Measurements from ENCODE around the gene SUPT20HL2. TPM values are rescaled to one million over a fixed set of nuclear protein-coding genes. Genes with fewer than 3 reads are reported as not detected.
A peak's percentile ranks its signal among the peaks of the same experiment; 100 is the strongest.

The SUPT20HL2 gene
- total and polyA plus RNA-seq, 2 donors (not counting 1 experiment from before 2014, with no cell fraction given): not detected

DNA sequence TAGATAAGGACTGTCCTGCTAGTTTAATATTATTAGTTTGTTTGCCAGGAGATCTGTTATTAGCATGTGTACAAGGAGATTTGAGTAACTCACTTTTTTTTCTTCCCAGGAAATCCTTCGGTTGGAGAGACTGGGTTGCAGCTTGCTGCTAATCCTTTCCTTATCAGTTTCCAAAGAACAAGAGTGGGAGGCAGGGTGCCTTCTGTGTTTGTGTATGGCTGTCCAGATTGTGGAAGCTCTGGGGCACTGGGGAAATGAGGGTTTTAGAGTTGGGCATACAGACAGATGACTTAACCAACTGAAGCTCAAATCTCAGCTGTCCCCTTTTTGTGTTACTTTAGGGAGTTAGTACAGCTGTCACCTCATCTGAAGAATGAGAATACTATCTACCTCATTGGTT is 34.0 kb upstream of the SUPT20HL2 start:
- intact Hi-C loops (cut with micrococcal nuclease): no loop called here
- Histone ChIP-seq H2AFZ (ENCODE audit: insufficient read depth, low read depth, low read length, poor library complexity, severe bottlenecking) (no peak overlapping the region), H3K9ac (ENCODE audit: low read length) (no peak overlapping the region), H3K4me1 (ENCODE audit: control insufficient read depth in 2 of 2, insufficient read depth in 2 of 2, low read length in 2 of 2) (no peaks in the 10 kb centered on the region), H3K4me2 (replicated peaks; ENCODE audit: low read depth, low read length, poor library complexity, severe bottlenecking) (no peak overlapping the region), H4K20me1 (ENCODE audit: control insufficient read depth, insufficient read depth, low read length, poor library complexity, severe bottlenecking) (no peaks in the 10 kb centered on the region), H3K9me3 (ENCODE audit: control extremely low read depth in 1 of 3, control insufficient read depth in 2 of 3, insufficient read depth in 1 of 3, low read length in 2 of 3) (no peaks in the 10 kb centered on the region), H3K36me3 (replicated peaks in 1 of 2; ENCODE audit: control extremely low read depth in 1 of 2, control insufficient read depth in 1 of 2, extremely low read depth in 1 of 2, insufficient read depth in 2 of 2, low read length in 1 of 2) (no peaks in the 10 kb centered on the region), H3K27ac (ENCODE audit: low read length in 2 of 2) (no peak overlapping the region), H3K79me2 (ENCODE audit: control insufficient read depth, insufficient read depth, low read length) (no peaks in the 10 kb centered on the region), H3K27me3 (replicated peaks in 1 of 4; ENCODE audit: control extremely low read depth in 1 of 4, control insufficient read depth in 3 of 4, insufficient read depth in 4 of 4, low read length in 3 of 4) (no peaks in the 10 kb centered on the region), H3K4me3 (ENCODE audit: control extremely low read depth in 1 of 5, extremely low read depth in 1 of 5, insufficient read depth in 1 of 5, low read depth in 2 of 5, low read length in 4 of 5) (no peak overlapping the region)
- DNase-seq (no peak), ATAC-seq (ENCODE audit: low read depth) (no peak)
- WGBS (ENCODE audit: insufficient coverage): no CpG with 5 or more reads among the region's 1 CpG
- Mint-ChIP-seq H3K4me3 (no peak overlapping the region), H3K4me1 (peaks cover 5% of the 10 kb centered on the region), H3K9me3 (ENCODE audit: insufficient read depth) (no peaks in the 10 kb centered on the region), H3K27me3 (no peaks in the 10 kb centered on the region), H3K27ac (no peak overlapping the region)
- POLR2A ChIA-PET: no interaction called here
- CTCF ChIA-PET: interaction anchor here (0.5 kb wide), 1 partner anchor 256 kb away, joined by 3 read pairs; no protein-coding TSS in a partner anchor
- TF ChIP-seq, protein P1, sequence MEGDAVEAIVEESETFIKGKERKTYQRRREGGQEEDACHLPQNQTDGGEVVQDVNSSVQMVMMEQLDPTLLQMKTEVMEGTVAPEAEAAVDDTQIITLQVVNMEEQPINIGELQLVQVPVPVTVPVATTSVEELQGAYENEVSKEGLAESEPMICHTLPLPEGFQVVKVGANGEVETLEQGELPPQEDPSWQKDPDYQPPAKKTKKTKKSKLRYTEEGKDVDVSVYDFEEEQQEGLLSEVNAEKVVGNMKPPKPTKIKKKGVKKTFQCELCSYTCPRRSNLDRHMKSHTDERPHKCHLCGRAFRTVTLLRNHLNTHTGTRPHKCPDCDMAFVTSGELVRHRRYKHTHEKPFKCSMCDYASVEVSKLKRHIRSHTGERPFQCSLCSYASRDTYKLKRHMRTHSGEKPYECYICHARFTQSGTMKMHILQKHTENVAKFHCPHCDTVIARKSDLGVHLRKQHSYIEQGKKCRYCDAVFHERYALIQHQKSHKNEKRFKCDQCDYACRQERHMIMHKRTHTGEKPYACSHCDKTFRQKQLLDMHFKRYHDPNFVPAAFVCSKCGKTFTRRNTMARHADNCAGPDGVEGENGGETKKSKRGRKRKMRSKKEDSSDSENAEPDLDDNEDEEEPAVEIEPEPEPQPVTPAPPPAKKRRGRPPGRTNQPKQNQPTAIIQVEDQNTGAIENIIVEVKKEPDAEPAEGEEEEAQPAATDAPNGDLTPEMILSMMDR (IDR thresholded peaks at IDR 0.05): no peak
- no peak for TF ChIP-seq EZH2 (IDR thresholded peaks at IDR 0.05; ENCODE audit: borderline replicate concordance, insufficient read depth, low read depth, low read length, poor library complexity, severe bottlenecking)

DNA sequence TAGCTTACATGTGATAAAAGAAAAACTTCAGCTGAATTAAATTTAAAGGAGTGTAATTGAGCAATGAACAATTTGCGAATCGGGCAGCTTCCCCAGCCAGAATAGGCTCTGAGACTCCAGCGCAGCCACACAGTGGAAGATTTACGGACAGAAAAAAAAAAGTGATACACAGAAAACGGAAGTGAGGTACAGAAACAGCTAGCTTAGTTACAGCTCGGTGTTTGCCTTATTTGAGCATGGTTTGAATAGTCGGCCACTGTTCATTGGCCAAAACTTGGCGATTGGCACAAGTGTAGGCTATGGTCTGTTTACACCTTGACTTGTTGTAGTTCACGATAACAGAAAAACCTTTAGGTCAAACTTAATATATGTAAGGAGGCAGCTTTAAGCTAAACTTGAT is 29.9 kb upstream of the SUPT20HL2 start:
- ATAC-seq (ENCODE audit: low read depth): no peak

More for the DNA sequence above, 29.9 kb upstream of the SUPT20HL2 start:
- Mint-ChIP-seq H3K9me3 (ENCODE audit: insufficient read depth) (no peaks in the 10 kb centered on the region), H3K4me1 (peaks cover 5% of the 10 kb centered on the region), H3K27ac (no peak overlapping the region), H3K4me3 (peak overlapping the region; percentile 42), H3K27me3 (peaks cover 7% of the 10 kb centered on the region)
- Histone ChIP-seq H3K27ac (ENCODE audit: low read length in 2 of 2) (no peak overlapping the region), H3K27me3 (replicated peaks in 1 of 4; ENCODE audit: control extremely low read depth in 1 of 4, control insufficient read depth in 3 of 4, insufficient read depth in 4 of 4, low read length in 3 of 4) (peaks cover 0 to 4% (median 0%) of the 10 kb centered on the region in 4 experiments), H4K20me1 (ENCODE audit: control insufficient read depth, insufficient read depth, low read length, poor library complexity, severe bottlenecking) (no peaks in the 10 kb centered on the region), H2AFZ (ENCODE audit: insufficient read depth, low read depth, low read length, poor library complexity, severe bottlenecking) (peak overlapping the region; percentile 38), H3K79me2 (ENCODE audit: control insufficient read depth, insufficient read depth, low read length) (no peaks in the 10 kb centered on the region), H3K9ac (ENCODE audit: low read length) (no peak overlapping the region), H3K4me2 (replicated peaks; ENCODE audit: low read depth, low read length, poor library complexity, severe bottlenecking) (peak overlapping the region; percentile 42), H3K4me3 (ENCODE audit: control extremely low read depth in 1 of 5, extremely low read depth in 1 of 5, insufficient read depth in 1 of 5, low read depth in 2 of 5, low read length in 4 of 5) (no peak overlapping the region), H3K9me3 (ENCODE audit: control extremely low read depth in 1 of 3, control insufficient read depth in 2 of 3, insufficient read depth in 1 of 3, low read length in 2 of 3) (no peaks in the 10 kb centered on the region), H3K4me1 (ENCODE audit: control insufficient read depth in 2 of 2, insufficient read depth in 2 of 2, low read length in 2 of 2) (no peaks in the 10 kb centered on the region), H3K36me3 (replicated peaks in 1 of 2; ENCODE audit: control extremely low read depth in 1 of 2, control insufficient read depth in 1 of 2, extremely low read depth in 1 of 2, insufficient read depth in 2 of 2, low read length in 1 of 2) (no peaks in the 10 kb centered on the region)
- TF ChIP-seq, protein P1 (IDR thresholded peaks at IDR 0.05): no peak
- no peak for TF ChIP-seq EZH2 (IDR thresholded peaks at IDR 0.05; ENCODE audit: borderline replicate concordance, insufficient read depth, low read depth, low read length, poor library complexity, severe bottlenecking)
- CTCF ChIA-PET: no interaction called here
- intact Hi-C loops (cut with micrococcal nuclease): no loop called here
- peak; percentile 21 for DNase-seq
- POLR2A ChIA-PET: no interaction called here
- WGBS (ENCODE audit: insufficient coverage): 11% methylated on average over 4 of the region's 9 CpGs
